ENCODE data around the gene NMNAT2.

DNA sequence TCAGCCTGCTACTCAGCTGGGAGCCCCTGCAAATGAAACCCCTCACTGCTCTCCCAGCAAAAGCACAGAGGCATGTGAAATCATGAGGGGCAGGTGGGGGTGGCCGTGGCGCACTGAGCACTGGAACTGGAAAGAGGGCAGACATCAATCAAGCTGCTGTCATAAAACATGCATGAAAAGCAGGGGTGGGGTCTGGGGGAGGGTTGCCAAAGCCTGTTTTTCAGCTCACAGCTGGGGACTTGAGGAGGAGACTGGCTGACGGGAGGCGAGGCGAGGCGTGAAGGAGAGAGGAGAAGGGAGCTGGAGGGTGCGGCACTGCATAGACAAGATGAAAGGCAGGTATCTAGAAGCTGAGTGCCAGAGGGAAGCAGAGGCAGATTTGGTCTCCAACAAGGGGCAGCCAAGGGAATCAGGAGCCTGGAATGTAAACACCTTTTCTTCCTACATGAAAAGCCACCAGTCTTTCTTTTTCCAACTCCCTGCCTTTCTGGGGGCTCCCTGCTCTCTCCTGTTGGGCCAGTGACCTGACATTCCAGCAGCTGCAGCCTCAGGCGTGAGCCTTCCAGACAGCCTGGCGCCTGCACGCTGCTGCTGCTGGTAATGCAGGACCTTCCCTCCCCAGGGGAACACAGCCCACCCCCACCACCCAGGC is 87.0 kb downstream of the NMNAT2 start:
- TF ChIP-seq, protein P1, sequence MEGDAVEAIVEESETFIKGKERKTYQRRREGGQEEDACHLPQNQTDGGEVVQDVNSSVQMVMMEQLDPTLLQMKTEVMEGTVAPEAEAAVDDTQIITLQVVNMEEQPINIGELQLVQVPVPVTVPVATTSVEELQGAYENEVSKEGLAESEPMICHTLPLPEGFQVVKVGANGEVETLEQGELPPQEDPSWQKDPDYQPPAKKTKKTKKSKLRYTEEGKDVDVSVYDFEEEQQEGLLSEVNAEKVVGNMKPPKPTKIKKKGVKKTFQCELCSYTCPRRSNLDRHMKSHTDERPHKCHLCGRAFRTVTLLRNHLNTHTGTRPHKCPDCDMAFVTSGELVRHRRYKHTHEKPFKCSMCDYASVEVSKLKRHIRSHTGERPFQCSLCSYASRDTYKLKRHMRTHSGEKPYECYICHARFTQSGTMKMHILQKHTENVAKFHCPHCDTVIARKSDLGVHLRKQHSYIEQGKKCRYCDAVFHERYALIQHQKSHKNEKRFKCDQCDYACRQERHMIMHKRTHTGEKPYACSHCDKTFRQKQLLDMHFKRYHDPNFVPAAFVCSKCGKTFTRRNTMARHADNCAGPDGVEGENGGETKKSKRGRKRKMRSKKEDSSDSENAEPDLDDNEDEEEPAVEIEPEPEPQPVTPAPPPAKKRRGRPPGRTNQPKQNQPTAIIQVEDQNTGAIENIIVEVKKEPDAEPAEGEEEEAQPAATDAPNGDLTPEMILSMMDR (IDR thresholded peaks at IDR 0.05) = no peak
- TF ChIP-seq POLR2A (IDR thresholded peaks at IDR 0.05) (no peak), POLR2AphosphoS5 (IDR thresholded peaks at IDR 0.05) (no peak)
